ENCODE measurements around the gene PRPF40A.

The PRPF40A gene

DNA sequence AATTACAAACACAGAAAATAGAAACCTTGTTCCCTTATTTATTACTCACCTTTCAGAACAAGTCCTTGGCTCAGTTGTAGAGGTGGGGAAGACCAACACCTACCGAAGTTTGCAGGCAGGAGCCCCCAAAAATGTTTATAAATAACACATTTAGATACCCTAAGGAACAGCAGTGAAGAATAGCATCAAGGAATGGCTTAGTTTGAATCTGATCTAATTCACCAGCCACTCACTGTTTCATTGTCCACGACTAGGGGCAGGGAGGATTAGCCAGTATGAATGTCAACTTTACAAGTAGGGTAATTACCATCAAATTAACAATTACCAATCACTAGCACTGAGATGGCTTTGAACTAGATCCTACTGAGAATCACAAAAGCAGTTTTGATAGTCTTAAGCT is 65.4 kb downstream of the PRPF40A start:
- DNase-seq (ENCODE audit: low read depth in 2 of 2), result no peak

DNA sequence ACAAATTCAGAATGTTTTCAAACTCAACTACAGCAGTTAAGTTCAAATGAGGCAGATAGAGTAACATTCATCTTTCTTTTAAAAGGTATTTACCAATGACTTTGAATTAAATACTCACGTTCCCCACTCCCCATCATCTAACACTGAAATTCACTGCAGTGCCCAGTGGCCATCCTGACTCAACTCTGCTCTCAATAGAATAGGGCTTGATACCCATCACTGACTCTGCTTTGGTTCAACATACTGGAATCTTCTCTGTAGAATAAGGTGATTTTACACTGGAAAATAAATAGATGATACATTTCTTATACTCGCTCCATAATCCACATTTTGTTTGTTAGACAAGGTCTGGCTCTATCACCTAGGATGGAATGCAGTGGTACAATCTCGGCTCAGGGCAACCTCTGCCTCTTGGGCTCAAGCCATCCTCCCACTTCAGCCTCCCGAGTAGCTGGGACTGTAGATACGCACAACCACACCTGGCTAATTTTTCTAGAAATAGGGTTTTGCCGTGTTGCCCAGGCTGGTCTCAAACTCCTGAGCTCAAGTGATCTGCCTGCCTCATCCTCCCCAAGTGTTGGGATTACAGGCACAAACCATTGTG is 66.4 kb downstream of the PRPF40A start:
- no peak for DNase-seq (ENCODE audit: low read depth in 2 of 2)

DNA sequence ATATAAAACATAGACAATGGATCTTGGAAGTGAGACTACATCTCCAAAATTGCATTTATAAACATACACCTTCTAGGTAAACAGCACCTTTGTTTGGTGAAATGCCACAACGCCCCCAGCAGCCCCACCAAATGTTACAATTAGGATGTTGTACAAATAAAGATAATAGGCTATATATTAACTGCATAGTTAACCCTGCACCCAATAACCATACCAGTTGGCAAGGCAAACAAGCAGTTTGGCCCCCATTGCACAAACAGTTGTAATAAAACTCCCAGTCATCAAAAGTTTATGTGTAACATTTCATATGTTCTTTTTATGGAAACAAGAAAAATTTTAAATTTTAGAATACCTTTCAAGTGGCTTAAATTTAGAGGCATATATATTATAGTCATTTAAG is 67.3 kb downstream of the PRPF40A start:
- DNase-seq (ENCODE audit: low read depth in 2 of 2), result no peak

DNA sequence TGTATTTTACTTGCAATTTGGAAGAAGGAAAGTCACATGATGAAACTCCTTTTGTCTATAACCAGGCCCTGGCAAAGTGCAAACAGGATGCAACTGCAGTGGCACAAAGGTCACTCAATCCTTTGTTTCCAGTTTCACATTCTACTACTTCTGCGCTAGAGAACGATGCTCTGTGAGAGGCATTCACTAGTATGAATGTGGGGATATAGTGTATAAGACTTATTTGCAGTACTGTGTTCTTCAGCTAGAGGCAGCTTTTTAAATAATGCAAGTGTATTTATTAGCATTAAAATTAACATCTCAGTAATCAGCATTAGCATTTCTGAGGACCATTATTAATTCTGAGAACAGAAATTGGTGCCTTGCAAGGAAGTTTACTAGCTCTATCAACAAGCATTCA is 68.9 kb downstream of the PRPF40A start:
- no peak for DNase-seq (ENCODE audit: low read depth in 2 of 2)

DNA sequence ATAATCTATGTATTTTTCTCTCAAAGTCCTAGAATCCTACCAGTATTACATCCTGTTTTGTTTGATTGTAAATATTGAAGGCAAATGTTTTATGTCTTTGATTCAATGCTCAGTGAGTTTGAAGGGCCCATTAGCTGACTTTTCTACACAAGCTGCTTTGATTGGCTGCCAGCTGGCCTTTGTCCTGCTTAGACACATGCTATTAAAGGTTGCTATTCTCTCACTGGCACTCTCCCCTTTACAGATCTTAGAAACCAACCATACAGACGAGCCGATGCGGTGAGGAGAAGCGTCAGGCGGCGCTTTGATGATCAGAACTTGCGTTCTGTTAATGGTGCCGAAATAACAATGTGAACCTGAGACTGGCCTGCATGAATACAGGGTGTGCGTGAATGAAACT is 69.7 kb downstream of the PRPF40A start:
- no peak for DNase-seq (ENCODE audit: low read depth in 2 of 2)

DNA sequence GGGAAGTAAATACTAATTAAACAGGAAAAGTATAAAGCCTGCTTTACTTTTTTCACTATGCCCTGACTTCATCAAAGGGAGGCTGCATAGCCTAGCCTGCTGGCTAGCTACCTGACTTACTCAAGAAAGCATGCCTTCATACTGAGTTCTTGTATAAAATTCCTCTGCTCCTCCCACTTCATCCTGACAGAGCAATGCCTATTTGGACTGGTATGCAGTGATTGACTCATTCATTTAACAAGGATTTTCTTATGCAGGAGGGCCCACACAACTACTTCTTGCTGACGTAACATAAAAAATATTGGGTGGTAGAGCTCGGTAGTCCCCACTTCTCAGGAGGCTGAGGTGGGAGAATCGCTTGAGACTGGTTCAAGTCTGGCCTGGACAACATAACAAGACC is 70.5 kb downstream of the PRPF40A start:
- no peak for DNase-seq (ENCODE audit: low read depth in 2 of 2)

DNA sequence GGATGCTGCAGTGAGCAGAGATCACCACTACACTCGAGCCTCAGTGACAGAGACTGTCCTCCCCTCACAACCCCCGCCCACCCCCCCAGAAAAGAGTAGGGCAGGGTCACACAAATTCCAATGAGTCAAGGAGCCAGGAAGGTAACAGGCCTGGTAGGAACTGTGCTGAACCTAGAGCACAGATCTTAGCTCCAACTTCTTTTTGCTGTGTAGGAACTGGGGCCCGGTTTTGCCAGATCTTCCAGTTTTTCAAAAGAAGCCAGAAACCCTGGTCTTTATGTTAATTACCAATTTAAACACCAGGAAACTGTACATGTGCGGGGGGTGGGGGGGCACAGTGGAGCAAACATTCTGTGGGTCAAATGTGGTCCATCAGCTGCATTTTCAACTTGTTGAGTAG is 71.0 kb downstream of the PRPF40A start:
- no peak for DNase-seq (ENCODE audit: low read depth in 2 of 2)

DNA sequence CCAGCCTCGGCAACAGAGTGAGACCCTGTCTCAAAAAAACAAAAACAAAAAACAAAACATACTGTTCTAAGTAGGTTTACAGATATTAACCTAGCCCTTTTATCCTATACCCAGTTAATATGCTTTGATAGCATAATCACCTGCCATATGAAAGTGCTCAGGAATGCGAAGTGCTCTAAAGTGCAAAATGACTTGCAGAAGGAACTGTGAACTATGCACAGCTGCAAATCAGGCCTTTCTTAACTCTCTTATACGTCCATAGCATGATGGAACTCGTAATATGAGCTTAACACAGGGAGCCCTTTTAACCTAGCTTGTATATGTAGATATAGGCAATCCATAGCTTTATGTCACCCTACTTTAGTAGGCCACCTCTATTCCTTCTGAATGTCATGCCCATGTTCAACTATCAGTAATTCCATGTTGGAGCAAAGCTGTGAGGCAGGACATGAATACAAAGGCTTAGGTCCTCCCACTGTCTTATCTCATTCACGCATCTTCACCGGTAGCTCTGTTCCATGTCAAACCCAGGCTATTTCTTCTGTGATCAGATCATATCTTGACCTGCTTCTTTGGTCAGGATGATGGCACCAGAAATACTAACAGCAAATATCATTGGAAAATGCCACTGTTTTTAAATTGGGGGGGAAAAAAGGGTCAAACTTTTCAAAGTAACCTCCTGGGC is 72.9 kb downstream of the PRPF40A start:
- no peak for DNase-seq (ENCODE audit: low read depth in 2 of 2)

DNA sequence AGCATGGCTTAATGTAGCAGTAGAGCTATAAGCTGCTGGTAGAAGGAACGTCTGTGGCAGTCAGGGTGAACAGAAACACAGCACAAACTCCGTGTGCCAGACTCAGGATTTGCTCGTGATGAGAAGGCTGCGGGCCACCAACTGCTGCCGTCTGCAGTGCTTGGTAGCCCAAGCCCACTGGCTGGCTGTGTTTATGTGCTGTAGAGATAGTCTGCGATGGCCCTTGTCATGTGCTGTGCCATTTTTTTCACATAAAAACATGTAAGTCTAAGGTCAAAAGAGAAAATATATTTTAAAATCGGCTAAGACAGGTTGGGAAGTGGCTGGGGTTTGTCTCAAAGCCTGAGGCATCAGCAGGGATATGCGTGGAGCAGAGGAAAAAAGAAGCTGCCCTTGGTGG is 78.7 kb downstream of the PRPF40A start:
- DNase-seq (ENCODE audit: low read depth in 2 of 2), result no peak

DNA sequence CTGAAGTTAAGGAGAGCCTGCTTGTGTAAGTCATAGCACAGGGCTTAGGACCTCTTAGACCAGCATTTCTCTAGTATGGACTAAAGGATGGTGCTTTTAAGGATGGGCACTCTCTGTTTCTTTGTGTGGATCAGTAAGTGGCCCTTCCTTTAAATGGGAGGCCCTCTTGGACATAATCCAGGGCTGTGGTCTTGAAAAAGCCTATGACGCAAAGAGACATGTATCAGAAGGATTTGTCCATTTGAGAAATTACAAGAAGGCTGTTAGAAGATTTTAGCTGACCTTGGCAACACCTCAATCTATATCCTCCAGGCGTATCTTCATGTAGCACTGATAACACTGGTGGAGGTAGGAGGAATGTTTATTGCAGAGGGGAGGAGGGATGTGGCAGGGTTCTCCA is 79.2 kb downstream of the PRPF40A start:
- DNase-seq (ENCODE audit: low read depth in 2 of 2), result no peak

DNA sequence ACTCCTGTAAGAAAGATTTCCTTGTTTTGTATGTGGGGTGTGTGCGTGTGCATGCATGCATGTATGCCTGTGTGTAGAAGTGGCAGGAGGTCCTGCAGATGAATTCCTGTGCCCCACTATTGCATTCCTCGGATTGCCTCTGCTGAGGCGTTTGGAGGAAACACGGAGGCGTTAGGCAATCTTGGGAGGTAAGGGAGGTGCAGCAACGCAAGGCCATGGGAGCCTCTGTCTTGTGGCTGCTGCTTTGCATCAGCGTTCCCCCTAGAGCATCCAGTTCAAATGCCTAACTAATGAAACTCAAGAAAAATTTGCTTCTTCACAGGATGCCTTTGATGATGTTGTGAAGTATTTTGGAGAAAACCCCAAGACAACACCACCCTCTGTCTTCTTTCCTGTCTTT is 80.0 kb downstream of the PRPF40A start:
- DNase-seq (ENCODE audit: low read depth in 2 of 2), result no peak

DNA sequence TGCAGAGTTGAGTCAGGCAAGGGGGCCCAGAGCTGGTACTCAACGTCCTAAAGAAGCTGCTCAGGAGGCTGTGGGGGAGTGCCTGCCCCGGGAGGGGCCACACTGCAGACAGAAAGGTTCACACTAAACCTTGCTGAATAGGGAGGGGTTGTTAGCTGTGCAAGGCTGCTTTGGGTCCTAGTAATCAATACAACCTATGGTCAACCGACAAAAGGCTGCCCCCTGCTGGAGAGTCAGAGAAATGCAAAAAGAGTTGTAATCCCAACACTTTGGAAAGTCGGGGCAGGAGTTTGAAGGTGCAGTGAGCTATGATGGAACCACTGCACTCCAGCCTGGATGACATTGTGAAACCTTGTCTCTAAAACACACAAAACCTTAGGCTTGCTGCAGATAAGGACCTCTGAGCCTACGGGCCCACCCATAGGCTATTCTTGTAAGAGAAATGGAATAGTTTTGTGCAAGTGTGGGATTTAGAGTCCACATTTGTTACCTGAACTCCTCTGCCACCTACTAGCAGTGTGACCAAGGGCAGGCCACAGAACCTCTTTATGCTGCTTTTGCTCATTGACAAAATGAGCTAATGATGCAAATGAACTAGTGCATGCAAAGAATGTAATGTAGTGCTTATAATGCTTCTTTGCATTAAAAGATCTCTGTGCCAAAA is 81.5 kb downstream of the PRPF40A start:
- DNase-seq (ENCODE audit: low read depth in 2 of 2), result peak; percentile 39 to 58

DNA sequence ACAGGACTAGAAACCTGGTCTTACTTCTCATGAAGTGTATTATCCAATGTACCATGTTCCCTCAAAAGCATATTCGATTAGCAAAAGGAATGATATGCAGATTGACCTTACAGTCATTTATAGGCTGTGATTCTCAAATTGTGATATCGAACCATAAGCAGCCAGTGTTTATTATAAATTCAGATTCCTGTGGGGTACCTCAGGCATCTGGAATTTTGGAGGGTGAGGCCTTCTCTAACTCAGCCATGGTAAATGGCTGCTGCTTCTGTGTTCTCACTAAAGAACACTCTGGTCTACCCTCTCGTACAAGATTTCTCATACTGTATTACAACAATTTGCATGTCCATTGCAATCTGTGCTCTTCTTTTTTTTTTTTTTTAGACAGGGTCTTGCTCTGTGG is 84.5 kb downstream of the PRPF40A start:
- DNase-seq (ENCODE audit: low read depth in 2 of 2), result no peak

DNA sequence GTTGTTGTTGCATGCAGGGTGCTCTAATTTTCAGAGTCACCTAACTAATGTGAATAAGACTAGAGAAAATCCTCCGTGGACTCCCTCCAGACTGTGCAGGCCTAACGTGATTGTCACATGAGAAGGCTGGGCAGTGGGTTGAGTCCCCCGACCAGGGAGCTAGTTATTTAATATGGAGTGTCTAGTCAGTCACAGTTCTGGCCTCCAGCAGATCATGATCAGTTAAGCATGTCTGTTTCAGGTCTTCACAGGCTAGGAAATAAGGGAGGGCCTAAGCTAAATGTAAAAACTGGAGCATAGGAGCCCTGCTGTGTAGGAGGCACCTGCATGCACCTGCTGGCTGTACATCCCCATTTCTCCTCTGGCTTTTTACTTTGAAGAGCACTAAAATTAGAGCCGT is 86.8 kb downstream of the PRPF40A start:
- DNase-seq (ENCODE audit: low read depth in 2 of 2), result no peak

DNA sequence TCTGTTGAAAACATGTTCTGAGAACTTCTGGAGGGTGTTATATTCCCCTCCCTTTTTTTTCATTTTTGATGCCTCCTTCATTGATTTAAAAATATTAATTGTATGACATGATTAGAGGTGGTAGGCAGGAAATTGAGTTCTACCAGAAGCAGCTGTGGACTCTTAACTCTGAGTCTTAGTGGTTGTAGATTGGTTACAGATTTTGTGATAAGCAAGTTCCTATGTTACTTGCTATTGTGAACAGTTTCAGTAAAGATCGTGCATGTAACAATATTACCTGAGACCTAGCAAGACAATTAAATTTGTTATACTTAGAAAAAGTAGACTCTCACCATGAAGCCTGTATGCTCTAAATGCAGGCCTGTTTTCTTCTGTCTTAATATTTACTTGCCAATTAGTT is 88.1 kb downstream of the PRPF40A start:
- DNase-seq (ENCODE audit: low read depth in 2 of 2), result no peak

DNA sequence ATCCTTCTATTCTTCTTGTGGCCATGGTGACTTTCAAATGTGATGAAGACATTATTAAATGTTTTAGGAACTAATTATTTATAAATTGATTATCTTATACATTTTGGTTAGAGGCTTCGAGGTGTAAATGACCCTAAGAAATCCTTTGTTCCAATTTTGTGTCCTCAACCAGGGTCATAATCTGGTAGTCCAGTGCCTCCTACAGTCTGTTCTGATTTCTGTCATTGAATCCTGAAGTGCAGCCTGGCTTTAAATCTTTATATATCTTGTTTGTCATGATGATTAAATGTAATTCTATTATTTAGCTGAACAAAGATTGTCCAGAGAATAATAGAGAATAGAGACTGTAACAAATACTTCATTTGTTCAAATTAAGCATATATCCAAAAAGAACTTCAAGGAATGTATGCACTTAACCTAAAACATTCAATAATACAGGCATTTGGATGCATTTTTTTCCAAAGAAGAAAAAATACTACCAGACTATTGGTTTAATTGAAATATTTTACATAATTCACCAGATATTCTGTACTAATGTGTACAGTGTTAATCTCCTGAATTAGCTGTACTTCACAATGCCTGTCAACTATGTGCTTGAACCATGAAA is 89.8 kb downstream of the PRPF40A start:
- DNase-seq (ENCODE audit: low read depth in 2 of 2), result no peak

DNA sequence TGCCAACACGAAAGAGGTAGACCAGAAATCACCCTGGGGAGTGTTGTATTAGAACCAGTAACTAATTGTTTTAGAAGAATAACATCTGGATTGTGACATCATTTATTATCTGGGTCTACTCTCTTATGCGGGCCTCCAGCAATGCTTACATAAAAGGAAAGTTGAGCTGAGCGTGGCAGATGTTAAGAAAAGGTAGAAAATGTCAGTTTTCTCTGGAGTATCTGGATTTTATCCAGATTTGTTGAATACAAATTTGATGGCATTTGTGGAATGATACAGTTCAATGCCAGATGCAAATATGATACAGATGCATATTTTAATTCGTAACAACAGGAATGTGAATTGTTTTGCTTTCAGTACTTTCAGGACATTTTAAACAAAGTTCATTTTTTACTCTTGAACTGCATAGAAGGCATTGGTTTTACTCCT is 90.3 kb downstream of the PRPF40A start:
- no peak for DNase-seq (ENCODE audit: low read depth in 2 of 2)

DNA sequence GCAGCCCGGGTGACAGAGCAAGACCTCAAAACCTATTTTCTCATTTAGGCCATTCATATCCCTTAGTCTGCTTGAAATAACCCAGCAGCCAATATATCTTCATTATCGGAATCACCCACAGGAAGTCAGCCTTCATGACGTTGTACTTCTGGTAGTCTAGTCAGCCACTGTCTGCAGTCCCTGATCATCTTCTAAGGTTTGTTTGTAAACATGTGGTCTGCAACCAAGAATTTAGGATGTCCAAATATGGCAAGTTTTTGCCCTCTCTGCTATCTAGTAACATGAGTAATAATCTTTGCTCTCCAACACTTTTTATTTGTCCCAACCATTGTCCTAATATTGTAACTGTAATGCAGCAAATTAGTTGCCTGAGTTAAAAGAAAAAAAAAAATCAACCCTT is 92.5 kb downstream of the PRPF40A start:
- DNase-seq (ENCODE audit: low read depth in 2 of 2), result no peak

DNA sequence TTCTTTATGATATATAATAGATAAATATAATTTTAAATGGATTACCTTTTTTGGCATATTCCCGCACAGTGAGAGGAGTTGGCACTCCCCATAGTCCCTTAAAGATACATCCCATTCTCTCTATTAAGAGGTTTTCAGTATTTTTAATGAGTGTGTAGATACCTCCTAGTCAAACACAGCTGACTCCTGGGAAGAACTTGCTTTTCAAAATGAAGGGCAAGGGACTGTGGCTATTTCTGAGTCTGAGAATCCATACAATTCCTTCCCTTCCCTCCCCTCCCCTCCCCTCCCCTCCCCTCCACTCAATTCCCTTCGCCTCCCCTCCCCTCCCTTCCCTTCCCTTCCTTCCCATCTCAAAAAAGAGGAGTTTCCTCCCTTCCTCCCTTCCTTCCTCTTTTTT is 93.5 kb downstream of the PRPF40A start:
- no peak for DNase-seq (ENCODE audit: low read depth in 2 of 2)

DNA sequence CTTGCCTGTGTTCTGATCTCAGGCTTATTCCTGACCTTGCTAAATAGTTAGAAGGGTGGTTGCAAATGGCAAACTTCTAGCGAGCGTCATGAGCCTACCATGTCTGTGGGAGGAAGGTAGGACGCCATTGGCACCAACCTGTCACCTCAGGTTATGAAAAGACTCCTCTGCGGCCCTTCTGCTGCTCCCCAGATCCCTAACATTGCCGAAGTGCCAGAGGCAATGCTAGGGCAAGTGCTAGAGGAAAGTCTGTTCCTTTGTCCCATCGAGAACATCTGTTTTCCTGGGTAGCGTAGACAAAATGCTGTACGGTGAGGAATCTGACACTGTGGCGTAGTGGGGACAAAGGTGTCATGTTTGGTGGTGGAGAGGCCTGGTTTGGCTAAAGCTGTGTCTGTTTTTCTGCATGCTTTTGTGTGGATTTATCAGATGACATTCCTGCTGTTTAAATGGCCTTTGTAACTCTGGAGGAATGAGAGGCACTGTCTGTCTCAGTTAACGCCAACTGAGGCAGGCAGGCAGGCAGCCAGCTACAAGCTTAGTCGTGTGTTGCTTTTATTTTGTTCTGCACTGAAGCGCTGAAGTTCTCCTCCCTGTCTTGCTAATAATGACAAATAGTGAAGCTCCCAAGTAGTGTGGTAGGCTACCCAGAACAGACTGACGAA is 94.1 kb downstream of the PRPF40A start:
- DNase-seq (ENCODE audit: low read depth in 2 of 2), result no peak

DNA sequence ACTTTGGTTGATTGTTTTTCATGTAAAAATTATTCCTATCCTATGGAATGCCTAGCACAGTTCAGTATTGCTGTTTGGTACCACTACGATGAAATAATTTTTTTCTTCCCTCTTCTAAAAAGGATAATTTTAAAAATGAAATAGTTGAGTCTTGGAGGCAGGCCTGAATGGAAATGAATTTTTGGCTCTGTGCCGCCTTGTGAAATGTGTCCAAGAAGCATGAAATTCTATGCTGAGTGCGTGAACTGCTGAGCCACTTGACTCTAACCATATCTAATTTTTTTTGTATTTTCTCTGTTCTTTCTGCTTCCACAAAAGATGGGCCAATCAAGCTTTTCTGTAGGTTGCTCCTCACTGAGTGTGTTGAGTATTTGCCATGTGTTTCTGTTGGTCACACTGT is 95.0 kb downstream of the PRPF40A start:
- DNase-seq (ENCODE audit: low read depth in 2 of 2), result no peak

DNA sequence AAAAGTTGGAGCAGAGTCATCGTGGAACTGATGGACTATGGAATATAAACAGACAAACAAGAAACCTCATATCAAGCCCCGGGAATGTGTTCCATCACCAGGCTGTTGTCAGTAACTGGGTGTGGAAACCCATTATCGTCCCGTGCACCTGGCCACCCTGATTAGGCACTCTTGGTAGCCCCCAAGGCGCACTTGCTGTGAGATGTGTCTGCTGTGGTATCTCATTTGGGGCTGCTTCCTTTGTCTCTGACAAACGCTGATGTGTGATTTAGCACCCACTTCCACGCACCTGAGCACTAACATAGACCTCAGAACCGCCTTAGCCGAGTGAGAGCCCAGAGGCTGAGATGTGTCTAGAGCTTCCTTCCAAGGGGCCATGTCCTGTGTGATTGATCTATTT is 96.3 kb downstream of the PRPF40A start:
- no peak for DNase-seq (ENCODE audit: low read depth in 2 of 2)

All from stimulated activated CD4-positive, alpha-beta T cell treated with anti-CD3 and anti-CD28 coated beads, Interleukin-1b, Interleukin-23, amount 100 ng/mL, for 4 hours (primary cell).